ENCODE results near the gene TNFRSF8. TPM values are rescaled to one million over a fixed set of nuclear protein-coding genes. Genes with fewer than 3 reads are reported as not detected.

Gene TNFRSF8
- total and polyA plus RNA-seq, 7 donors = 0.68 to 1.8 (median 0.87) TPM; not detected in 1

- no peaks in the 10 kb centered on the region for H3K27me3 ChIP-seq
- intact Hi-C loops (cut with DNase I) = no loop called here
- no peaks in the 10 kb centered on the region for H3K36me3 ChIP-seq
- DNase-seq = no peak
- WGBS, 2 donors = 88 to 89% methylated on average over 16 of the region's 16 CpGs
- TF ChIP-seq CTCF (IDR thresholded peaks at IDR 0.05) = no peak
- no peak for TF ChIP-seq POLR2A (IDR thresholded peaks at IDR 0.05)
- TF ChIP-seq POLR2AphosphoS5 (IDR thresholded peaks at IDR 0.05) = no peak
- no peak for TF ChIP-seq EP300 (IDR thresholded peaks at IDR 0.05)
- peaks cover 0 to 26% (median 18%) of the 10 kb centered on the region in 4 donors for H3K4me1 ChIP-seq
- H3K27ac ChIP-seq = no peak overlapping the region
- H3K4me3 ChIP-seq = no peak overlapping the region
- no peaks in the 10 kb centered on the region for H3K9me3 ChIP-seq
Measured at GRCh38 chr1:12056331-12056841, 6.7 kb upstream of the TNFRSF8 start.

DNA sequence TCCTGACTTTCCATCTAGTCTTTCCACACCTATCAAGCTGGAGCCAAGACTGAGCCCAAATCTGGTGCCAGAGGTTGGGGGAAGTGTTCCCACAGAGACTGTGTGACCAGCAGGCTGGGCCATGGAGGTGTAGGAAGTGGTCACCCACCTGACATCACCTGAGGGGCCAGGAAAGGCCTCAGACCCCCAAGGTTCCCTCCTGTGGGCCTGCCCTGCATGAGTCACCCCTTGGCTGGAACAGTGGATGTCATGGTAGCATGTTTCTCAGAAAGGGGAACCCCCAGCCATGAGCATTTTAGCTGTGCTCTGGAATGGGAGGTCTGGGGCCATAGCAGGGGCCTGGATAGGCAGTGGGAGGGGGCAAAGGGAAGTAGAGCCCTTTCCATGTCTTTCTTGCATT lies 5.7 kb upstream of the TNFRSF8 start:
- Histone ChIP-seq H3K9me3 (no peaks in the 10 kb centered on the region), H3K27me3 (no peaks in the 10 kb centered on the region), H3K36me3 (no peaks in the 10 kb centered on the region), H3K27ac (no peak overlapping the region), H3K4me1 (peaks cover 0 to 18% (median 10%) of the 10 kb centered on the region in 4 donors), H3K4me3 (no peak overlapping the region)
- intact Hi-C loops (cut with DNase I) = no loop called here
- no peak for DNase-seq
- TF ChIP-seq CTCF (IDR thresholded peaks at IDR 0.05) = no peak
- TF ChIP-seq EP300 (IDR thresholded peaks at IDR 0.05) = no peak
- TF ChIP-seq POLR2A (IDR thresholded peaks at IDR 0.05) = no peak
- no peak for TF ChIP-seq POLR2AphosphoS5 (IDR thresholded peaks at IDR 0.05)

- Histone ChIP-seq H3K27me3 (peaks cover 4% of the 10 kb centered on the region in 3 donors), H3K4me1 (peaks cover 0 to 13% (median 5%) of the 10 kb centered on the region in 4 donors), H3K27ac (no peak overlapping the region), H3K4me3 (no peak overlapping the region), H3K36me3 (no peaks in the 10 kb centered on the region), H3K9me3 (no peaks in the 10 kb centered on the region)
- no peak for DNase-seq
- intact Hi-C loops (cut with DNase I) = no loop called here
- TF ChIP-seq EP300 (IDR thresholded peaks at IDR 0.05) = no peak
- no peak for TF ChIP-seq POLR2AphosphoS5 (IDR thresholded peaks at IDR 0.05)
- no peak for TF ChIP-seq CTCF (IDR thresholded peaks at IDR 0.05)
- no peak for TF ChIP-seq POLR2A (IDR thresholded peaks at IDR 0.05)
- 83 to 86% methylated on average over 4 of the region's 4 CpGs for WGBS, 2 donors
Measured at GRCh38 chr1:12057940-12058687, 5.0 kb upstream of the TNFRSF8 start.

GRCh38 chr1:12059226-12059625 lies 3.9 kb upstream of the TNFRSF8 start:
- intact Hi-C loops (cut with DNase I) = no loop called here
- H3K9me3 ChIP-seq = no peaks in the 10 kb centered on the region
- no peak overlapping the region for H3K27ac ChIP-seq
- TF ChIP-seq CTCF (IDR thresholded peaks at IDR 0.05) (no peak), EP300 (IDR thresholded peaks at IDR 0.05) (no peak), POLR2AphosphoS5 (IDR thresholded peaks at IDR 0.05) (no peak), POLR2A (IDR thresholded peaks at IDR 0.05) (no peak)
- 63 to 73% methylated on average over 3 of the region's 3 CpGs for WGBS, 2 donors
- no peaks in the 10 kb centered on the region for H3K36me3 ChIP-seq
- peaks cover 0 to 11% (median 8%) of the 10 kb centered on the region in 4 donors for H3K4me1 ChIP-seq
- peaks cover 15% of the 10 kb centered on the region in 3 donors for H3K27me3 ChIP-seq
- H3K4me3 ChIP-seq = no peak overlapping the region
- DNase-seq = no peak
